Fibroblast of peridontal ligament (primary cell): ENCODE results near the gene CEND1.

Source experiments
- DNase-seq: peaks from one replicate; pipeline ENCODE4 v3.0.0-alpha.2; 2010; ENCODE audit errors: extremely low read depth

CEND1 gene

DNA sequence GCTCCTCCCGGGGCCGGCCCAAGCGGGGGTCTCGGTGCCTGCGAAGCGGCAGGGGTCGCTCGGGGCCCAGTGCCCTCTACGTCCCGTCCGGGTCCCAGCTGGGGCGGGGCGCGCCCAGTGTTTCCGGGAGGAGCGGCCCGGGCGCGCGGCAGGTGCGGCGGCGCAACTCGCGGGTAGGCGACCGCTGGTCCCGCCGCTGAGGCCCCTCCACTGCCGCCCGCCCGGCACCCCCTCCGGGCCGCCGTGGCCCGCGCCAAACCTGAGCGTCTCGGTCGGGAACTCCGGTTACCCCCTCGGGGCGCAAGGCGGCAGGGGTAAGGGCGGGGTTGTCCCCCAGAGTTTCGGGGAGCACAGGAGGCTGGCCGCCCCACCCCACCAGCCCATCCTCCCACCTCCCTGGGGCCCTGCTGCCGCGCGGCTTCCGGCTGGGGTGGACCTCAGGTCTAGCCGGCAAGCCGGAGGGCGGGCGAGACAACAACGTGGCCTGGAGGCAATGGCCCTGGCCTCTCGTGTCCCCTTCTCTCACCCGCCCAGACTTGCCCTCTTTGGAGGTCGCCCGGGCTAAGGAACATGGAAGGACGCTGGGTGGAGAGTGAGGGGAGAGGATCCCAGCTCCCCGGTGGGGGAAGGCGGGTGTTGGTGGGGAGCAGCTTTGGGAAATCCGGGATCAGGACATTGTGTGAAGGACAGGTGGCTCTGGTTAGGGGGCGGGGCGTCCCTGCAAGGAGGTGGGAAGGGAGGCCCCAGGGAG lies 37.4 kb upstream of the CEND1 start:
- no peak for DNase-seq

DNA sequence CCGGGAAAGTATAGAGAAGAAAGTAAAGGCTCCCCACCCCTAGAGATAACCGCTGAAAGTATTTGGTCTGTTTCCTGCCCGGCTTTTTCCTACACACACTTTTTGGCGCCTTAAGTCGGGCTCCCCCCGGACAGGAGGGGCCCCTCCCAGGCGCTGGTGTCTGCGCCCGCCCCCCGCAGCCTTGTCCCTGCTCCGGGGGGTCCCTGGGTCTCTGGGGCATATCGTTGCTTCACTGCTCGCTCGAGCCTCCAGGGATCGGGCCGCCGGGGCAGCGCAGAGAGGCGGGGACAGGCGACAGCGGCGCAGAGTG lies 36.9 kb upstream of the CEND1 start:
- DNase-seq: no peak

DNA sequence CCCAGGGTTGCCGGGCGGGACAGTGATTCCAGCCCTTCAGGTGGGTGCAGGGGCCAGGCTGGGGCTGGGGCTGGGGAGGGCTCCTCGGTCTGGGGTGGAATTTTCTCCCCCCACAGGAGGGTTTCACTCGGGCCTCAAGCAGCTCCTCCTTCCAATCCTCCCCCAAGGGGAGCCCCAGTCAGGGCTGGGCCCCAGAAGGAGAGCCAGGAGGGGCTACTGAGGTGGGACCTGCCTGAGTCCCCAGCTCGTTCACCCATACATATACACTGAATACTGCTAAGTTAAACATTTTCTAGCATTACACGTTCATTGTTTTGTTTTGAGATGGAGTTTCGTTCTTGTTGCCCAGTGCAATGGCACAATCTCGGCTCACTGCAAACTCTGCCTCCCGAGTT lies 36.3 kb upstream of the CEND1 start:
- no peak for DNase-seq

DNA sequence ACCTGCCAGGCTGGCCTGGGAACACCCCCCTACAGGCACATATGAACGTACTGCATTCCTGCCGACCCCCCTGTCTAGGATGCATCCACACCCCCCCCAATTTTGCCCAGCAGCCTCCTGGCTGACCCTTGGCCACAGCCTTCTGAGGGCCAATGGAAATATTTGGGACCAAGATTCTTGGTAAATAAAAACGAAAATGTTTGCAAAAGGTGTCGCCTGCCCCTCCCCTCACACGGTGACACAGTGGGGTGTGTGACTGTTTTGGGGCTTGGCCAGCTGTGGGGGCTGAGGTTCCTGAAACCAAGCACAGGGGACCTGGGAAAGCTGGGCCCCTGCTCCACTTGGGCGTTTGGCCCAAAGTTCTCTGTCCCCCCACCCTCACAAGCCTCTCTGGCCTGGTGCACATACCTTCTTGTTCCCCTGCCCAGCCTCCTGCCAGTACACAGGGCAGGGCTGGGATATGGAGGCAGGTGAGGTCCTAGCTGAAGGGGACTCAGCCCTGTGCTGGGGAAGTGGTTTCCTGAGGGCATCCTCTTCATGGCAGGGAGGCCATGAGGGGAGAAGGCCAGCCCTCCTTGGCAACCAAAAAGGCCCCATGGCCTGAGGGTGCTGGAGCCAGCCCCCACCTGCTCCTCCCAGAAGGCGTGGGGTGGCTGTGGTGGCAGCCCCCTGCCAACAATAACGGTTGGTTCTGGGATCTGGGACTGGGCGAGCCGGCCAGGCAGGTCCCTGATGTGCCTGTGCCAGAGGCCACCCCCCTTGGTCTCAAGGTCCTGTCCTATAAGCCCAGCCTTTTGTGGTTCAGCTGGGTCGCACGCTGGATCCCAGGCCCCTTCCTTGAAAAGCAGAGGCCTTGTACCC lies 35.7 kb upstream of the CEND1 start:
- DNase-seq: no peak

DNA sequence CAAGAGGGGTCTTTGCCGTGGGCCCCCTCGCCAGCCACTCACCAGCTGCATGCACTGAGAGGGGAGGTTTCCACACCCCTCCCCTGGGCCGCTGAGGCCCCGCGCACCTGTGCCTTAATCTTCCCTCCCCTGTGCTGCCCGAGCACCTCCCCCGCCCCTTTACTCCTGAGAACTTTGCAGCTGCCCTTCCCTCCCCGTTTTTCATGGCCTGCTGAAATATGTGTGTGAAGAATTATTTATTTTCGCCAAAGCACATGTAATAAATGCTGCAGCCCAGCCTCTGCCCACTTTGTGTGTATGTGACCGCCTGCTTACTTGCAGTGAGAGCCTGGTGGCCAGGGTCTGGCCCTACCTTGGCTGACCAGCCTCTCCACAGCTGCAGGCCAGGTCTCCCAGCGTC lies 35.1 kb upstream of the CEND1 start:
- DNase-seq: no peak

DNA sequence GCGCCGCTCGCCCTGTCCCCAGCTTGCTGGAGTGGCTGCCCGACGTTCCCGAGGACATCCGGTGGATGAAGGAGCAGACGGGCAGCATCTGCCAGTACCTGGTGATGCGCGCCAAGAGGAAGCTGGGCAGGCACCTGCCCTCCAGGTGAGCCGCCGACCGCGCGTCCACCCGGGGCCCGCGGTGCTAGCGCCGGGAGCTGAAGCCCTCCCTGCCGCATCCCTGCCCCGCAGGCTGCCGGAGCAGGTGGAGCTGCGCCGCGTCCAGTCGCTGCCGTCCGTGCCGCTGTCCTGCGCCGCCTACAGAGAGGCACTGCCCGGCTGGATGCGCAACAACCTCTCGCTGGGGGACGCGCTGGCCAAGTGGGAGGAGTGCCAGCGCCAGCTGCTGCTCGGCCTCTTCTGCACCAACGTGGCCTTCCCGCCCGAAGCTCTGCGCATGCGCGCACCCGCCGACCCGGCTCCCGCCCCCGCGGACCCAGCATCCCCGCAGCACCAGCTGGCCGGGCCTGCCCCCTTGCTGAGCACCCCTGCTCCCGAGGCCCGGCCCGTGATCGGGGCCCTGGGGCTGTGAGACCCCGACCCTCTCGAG lies 34.5 kb upstream of the CEND1 start:
- no peak for DNase-seq

DNA sequence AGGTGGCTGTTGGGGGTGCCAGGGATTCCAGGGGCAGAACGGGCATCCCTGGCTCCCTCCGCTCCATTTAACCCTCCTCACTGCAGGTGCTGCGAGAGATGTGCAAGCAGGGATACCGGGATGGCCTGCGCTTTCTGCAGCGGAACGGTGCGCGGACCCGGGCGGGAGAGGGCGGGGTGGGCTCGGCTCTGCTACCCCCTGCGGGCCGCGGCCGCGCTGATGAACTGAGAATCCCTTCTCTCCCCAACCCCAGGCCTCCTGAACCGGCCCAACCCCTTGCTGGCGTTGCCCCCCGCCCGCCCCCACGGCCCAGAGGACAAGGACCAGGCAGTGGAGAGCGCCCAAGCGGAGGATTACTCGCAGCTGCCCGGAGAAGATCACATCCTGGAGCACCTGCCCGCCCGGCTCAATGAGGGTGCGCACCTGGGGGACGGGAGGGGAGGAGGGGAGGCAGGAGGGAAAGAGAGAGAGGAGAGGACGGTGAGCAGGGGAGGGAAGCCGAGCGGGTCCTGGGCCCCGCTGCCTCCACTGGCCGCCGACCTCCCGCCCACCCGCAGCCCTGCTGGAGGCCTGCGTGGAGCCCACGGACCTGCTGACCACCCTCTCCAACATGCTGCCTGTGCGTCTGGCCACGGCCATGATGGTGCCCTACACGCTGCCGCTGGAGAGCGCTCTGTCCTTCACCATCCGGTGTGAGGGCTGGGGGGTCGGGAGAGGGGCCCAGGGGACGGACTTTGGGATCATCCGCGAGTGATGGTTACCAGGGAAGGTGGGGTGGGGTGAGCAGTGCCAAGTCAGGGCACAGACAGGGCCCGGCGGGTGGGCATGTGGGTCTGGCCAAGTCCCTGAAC lies 33.8 kb upstream of the CEND1 start:
- DNase-seq: no peak

DNA sequence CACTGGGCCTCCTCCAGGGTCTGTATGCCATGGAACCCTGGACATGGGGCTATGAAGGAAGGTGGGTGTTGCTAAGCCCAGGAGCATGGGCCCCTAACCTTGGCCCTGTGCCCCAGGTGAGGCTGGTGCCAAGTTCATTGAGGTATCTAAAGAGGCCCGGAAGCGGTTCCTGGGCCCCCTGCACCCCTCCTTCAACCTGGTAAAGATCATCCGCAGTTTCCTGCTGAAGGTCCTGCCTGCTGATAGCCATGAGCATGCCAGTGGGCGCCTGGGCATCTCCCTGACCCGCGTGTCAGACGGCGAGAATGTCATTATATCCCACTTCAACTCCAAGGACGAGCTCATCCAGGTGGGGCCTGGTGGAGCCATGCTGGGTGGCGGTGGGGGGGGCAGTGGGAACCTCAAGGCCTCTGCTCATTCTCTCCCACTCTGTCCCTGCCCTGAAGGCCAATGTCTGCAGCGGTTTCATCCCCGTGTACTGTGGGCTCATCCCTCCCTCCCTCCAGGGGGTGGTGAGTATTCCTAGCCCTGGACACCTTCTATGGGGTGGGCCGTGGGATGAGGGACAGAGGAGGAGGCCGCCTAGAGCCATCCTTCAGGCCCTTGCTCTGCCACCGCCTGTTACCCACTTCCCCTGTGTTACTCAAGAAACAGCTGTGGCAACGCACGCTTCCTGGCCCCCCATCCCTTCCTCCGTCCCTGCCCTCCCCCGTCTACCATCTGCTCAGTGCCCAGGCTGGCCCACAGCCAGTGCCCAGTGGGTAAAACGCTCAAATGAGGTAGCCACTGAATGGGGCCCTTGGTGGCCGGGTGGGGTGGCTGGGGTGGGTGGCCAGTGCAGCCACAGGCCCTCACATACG lies 31.9 kb upstream of the CEND1 start:
- DNase-seq: no peak

DNA sequence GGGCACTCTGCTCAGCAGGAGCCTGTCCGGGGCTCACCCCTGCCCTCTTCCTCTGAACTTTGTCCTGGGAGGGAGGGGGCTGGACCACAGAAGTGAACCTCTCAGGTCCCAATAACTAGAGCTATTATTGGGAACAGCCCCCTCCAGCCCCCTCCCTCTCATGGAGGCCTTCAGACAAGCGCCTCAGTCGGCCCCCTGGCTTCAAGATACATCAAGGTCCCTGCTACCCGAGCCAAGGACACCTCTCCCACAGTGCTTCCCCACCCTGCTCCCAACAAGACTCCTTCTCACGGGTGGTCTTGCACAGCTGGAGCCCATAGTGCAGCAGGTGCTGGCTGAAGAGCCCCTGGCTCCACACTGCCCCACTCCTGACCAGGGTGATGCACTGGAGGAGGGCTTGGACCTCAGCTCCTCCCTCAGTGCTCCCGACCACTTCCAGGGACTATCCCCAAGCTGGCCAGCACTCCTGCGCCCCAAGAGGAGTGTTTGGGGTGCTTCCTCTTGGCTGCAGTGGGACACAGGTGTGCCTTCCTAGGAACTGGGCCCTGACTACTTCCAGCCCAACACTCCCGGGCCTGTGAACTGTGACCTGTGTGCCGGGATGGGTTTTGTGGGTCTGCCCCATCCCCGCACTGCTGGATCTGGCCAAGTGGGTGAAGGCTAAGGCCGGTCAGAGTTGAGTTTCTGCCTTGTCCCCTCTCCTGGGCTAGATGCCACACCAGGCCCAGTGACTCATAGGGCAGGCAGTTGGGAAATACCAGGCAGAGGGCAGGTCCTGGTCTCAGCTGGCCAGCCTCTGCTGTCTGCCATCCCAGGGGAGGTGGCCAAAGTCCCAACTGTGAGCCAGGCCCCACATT lies 31.0 kb upstream of the CEND1 start:
- DNase-seq: peak; percentile 60

DNA sequence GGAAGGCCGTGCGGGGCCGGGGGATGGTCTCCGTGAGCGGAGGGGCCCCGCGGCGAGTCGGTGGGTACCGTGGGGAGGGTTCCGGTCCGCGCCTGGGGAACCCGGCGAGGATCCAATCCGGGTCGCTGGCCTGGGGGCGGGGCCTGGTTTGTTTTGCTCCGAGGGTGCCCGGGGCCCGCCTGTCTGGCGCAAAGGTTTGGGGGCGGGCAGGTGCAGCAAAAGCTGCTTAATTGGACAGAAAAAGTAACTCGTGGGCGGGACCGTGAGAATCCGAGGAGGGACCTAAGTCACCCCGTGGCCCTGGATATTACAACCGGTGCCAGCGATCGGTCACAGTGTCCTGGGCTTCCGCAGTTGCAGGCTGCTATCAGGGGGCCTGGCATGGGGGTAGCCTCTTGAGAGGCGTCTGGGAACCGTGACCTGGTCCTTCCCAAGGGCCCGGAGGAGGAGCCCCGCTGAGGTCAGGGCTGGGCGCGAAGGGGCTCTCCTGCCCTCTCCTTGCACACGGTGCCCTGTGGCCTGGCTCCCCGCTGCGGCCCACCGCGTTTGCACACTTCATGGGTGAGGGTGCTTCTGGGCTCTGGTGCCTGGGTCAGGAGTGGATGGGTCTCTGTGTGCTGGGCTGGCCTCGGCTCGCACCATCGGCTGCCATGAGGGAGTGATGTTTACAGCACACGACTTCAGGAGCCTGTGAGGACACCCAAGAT lies 30.2 kb upstream of the CEND1 start:
- peak; percentile 29 for DNase-seq

DNA sequence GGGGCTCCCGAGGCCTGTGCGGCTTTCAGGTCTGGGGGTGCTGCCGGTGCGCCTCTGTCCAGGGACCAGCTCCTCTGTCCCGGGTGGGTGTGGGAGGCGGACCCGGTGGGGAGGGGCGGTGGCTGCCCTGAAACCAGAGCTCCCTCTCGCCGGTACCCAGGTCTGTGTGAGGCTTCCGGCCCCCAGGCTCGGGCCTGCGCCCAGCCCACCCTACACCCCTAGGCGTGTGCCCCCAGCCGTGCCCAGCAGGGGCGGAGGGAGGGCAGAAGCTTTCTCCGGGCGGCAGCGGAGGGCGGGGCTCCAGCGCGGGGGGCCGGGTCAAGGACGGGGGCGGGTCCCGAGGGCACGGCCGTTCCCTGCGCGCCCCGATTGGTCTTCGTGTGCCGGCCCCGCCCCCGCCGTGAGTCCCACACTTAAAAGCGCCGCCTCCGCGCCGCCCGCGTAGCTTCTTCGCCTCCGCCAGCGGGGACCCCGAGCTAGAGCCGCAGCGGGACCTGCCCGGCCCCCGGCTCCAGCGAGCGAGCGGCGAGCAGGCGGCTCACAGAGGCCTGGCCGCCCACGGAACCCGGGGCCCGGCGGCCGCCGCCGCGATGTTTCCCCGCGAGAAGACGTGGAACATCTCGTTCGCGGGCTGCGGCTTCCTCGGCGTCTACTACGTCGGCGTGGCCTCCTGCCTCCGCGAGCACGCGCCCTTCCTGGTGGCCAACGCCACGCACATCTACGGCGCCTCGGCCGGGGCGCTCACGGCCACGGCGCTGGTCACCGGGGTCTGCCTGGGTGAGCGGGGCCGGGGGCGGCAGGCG lies 29.4 kb upstream of the CEND1 start:
- peak; percentile 68 for DNase-seq

DNA sequence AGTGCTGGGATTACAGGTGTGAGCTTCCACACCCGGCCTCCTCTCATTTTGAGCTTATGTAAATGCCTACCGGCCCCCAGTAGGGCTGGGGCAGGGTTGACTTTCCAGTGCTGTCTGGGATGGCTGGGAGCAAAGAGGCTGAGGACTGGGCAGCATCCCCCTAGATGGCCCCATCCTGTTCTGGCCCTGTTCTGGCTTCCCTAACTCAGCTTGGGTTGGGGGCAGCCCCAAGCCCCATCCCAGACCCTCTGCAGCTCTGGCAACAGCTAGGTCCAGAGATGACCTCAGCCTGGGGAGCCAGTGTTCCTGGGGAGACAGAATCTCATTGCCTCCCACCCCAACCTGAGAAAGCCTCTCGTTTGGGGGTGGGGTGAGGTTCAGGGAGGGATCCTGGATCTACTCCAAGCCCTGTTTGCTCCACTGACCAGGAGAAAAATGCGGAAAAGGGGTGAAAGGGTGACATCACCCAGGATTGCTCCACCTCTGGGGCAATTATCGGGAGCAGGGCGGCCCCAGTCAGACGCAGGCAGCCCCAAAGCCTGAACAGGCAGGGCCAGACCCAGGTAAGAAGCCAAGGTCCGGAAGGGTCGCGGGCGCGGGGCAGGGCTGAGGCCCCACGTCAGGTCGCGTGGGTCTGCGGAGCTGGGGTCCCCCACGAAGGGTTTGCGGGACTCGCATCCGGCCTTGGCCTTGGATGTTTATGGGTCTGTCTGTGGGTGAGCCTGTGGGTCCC lies 28.7 kb upstream of the CEND1 start, which contains the start of gene PNPLA2:
Gene PNPLA2, plus strand, starts transcription at position 519 of the 733 bp plus-strand sequence. CDS start 805 bp downstream, outside the sequence.
- peak; percentile 75 for DNase-seq

DNA sequence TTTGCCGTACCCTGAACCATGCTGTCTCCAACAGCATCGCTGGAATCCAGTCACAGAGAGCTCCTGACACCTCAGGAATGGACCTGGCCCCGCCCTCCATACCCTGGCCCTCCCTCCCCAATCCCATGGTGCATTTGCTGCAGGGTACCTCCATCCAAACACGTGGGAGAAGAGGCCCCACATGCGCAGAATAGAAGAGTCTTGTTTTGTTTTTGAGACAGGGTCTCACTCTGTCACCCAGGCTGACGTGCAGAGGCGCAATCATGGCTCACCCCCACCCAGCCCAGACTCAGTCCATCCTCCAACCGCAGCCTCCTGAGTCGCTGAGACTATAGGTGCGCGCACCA lies 26.5 kb upstream of the CEND1 start:
- DNase-seq: no peak

DNA sequence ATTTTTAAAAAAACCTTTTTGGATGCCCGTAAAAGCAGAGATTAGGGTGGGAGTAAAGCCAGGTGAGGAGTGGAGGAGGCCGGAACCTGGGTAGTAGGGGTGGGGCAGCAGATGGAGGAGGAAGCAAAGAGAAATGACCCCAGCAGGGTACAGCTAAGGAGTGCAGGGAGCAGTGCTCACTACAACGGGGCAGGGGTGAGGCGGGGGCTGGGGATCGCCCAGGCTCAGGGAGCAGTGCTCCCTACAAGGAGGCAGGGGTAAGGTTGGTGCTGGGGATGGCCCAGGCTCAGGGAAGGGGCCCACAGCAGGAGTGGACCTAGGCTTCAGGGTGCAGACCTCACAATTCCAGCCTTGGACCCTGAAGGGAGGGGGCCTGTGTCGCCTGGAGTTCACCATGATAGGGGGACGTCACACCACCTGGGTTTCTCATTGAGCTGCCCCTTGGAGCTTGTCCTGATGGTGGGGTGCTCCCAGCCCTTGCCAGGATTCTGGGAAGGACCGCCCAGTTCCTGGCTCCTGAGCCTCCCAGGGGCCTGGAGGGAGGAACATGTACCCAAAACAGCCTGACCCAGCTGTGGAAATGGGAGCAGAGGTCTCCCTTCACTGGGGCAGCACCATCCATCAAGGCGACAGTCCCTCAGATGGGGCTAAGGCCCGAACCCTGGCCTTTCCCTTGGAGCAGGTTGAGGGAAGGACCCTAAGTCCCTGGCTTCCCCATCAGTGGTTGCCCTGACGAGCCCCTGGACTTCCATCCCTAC lies 26.0 kb upstream of the CEND1 start:
- no peak for DNase-seq

DNA sequence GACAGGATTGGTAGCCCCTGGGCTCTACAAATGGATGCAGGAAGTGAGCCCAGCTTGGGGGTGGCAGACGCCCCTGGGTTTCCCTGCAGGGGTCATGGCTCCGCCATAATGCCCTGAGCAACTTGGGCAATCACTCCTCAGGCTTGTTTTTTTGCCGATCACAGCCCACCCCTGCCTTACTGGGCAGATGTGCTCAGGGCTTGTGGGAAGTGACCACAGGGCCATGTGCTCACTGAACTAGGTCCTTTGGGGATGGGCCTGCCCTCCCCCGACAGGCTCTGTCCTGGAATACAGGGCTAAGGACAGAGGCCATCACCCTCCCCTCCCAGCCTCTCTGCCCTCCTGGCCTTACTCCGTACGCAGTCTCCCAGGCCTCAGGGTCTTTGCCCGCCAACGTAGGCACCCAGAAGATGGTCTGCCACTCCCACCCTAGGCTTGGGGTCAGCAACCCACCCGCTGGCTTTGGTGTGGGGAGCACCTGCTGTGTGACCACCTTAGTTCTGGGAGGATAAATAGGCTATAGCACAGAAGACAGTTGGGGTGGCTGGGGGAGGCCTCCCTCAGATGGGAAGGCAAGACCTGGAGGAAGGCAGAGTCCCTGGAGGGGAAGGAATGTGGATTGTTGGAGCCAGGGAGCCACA lies 23.7 kb upstream of the CEND1 start:
- DNase-seq: no peak

DNA sequence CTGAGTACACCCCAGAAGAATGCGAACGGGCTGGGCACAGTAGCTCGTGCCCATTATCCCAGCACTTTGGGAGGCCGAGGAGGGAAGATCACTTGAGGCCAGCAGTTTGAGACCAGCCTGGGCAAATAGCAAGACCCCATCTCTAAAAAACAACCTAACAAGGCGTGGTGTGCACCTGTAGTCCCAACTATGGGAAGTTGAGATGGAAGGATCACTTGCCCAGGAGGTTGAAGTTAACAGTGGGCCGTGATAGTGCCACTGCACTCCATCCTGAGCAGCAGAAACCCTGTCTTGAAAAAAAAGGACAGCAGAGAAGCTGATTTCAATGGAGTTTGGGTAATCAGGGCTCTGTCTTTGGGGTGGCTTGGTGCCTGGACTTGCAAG lies 23.2 kb upstream of the CEND1 start:
- DNase-seq: no peak

DNA sequence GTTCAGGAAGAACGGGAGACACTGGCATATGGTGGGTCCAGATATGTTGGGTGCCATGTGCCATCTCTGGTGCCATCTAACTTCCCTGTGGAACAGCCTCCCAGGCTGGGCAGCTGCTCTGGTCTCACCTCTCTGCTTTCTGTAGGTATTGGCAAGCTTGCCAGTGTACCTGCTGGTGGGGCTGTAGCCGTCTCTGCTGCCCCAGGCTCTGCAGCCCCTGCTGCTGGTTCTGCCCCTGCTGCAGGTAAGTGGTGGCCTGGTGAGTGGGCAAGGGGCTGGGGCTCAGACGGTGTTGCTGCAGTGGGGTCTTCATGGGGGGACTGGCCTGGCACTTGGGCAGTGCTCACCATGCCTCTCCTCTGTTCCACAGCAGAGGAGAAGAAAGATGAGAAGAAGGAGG lies 22.5 kb upstream of the CEND1 start:
- DNase-seq: no peak
